Measurements from ENCODE around the gene PCNX2.
"Not testable (repeated sequence)": the region's sequence is repeated elsewhere in the genome, so short reads cannot be mapped to it uniquely, and the experiment has no call there.

Gene PCNX2

GRCh38 chr1:233040494-233040893, 255.0 kb downstream of the PCNX2 start:
- DNase-seq = no peak

GRCh38 chr1:233038581-233038980, 256.9 kb downstream of the PCNX2 start:
- no peak for DNase-seq

- DNase-seq = no peak
These were observed 257.7 kb downstream of the PCNX2 start for GRCh38 chr1:233037843-233038242.

DNA sequence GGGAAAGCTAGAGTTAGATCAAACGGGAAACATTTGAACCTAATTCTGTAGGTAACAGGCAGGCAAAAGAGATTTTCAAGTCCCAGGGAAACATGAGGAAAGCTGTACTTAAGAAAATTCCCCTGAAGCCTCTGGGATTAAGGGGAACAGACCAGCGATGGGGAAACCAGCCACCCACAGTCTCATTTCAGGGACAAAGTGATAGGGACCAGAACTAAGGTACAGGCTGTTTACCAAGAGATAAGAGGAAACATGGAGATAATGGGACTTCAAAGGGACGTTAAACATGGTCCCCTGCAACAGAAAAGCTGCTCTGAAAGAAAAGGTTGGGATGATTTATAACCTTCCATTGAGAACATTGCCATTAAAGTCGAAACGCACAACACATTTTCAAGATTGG, 260.7 kb downstream of the PCNX2 start:
- DNase-seq = no peak

DNA sequence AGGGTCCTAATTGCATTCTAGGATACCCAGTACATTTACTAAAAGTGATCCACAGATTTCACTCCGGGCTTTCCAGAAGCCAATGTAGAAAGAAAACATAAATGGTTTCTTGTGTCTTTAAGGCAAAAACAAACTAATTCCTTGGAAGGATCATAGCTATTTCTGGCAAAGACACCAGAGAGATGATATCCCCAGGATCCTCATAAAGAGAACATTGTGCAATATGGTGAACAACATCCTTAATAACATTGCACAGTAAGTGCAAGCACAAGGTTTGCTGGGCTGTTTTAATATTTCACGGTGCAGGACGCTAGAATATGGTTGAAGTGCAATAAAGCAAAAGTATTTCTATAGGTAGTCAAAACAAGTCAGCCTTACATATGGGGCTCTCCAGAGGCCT, 262.2 kb downstream of the PCNX2 start:
- no peak for DNase-seq

DNA sequence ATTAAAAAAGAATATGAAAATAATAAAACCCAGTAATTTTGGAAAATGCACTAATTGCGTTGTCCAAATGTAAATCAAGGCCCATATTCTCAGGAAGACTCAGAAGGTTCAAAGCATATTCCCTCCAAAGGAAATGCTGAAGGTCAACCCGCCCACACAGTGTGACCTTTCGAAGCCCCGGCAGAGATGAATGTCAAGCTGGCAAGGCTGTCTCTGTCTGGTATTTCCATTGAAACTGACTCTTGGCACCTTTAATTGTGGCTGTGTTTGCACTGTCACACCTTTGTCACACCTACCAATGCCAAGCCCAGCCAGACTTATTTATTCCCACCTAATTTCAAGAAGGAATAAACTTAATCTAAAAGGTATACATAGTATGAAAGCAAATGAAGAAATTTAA, 262.6 kb downstream of the PCNX2 start:
- no peak for DNase-seq

DNA sequence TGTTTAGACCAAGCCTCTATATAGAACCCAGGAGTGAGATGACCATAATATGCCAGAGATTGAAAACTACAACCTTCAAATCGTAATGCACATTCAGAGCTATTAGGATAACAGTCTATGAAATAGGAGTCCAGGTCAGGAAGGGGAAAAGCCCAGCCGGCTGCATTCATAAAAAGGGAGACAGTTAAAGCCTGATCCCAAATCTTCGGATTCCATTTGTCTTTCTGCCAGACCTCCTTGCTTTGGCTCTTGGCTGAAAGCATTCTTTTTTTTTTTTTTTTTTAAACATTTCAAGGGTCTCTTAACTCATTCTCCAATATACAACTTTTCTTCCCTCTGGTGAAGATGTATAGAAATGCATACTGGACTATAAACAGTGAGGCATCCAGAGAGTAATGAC, 264.0 kb downstream of the PCNX2 start:
- DNase-seq = no peak

DNA sequence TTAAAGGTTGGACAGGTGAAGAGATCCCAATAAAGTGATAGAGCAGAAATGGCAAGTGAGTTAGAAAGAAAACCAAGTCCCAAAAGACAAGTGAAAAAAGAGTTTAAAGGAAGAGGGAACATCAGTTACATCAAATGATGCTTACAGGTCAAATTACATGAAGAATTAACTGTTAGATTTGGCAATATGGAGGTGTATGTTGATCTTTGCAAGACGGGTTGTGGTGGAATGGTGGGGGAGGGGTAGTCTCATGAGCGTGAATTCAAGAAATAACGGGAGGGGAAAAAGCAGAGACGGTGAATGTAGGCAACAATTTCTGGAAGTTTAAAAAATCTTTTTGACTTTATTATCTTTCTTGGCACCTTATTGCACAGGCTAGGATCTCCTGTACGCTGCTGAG, 268.5 kb downstream of the PCNX2 start:
- no peak for DNase-seq

DNA sequence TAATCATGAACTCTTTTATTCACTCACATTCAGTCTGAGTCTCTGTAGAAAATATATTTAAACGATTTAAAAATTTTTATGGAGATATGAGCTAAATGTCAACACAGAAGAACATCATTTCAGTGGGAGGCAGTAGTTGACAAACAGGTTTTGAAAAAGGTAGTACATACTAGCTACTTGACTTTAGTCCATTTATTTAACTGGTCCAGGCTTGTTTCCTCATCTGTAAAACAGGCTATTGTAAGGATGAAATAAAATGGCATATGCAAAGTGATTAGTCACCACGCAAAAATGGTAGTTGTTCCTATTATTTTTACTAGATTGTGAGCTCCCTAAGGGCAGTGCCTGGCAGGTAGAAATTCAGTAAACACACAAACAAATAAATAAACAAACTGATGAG, 270.0 kb downstream of the PCNX2 start:
- no peak for DNase-seq

DNA sequence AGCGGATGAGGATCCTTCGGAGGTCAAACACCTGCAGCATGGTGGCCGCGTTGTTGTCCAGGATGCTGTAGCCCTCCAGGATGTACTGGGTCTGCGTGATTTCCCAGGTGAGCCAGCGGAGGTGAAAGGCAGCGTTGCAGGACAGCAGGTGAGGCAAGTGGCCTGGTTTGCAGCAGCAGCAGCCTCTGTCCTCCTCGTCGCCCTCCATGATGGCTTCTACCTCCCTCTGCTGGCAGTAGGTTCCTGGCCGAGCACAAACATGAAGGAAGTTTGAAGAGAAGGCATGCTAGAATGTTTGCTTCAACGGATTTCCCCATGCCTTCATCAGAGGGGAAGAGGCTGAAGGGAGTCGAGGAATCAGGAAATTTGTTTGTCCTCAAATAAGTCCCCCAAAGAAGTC, 270.4 kb downstream of the PCNX2 start:
- peak; percentile 48 for DNase-seq

GRCh38 chr1:233024199-233024598, 271.3 kb downstream of the PCNX2 start:
- DNase-seq = no peak

DNA sequence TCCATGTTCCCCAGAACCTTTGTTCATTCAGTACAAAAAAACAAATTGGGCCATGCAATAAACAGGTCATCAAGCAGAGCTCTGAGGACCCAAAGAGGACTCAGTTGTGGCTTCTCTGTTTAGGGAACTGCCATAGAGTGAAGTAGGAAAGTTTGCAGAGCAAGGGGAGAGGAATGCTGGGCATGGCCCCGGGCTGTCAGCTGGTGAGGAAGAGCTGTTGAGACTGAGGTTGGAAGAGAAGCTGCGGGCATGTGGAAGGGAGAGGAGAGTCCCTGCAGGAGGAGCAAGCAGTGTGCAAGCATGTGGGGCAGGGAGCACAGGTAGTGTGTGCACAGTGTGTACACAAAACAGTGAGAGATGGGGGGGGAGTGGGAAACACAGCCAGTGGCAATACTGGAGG, 273.3 kb downstream of the PCNX2 start:
- no peak for DNase-seq

GRCh38 chr1:233020426-233020825, 275.1 kb downstream of the PCNX2 start:
- peak; percentile 19 for DNase-seq

DNA sequence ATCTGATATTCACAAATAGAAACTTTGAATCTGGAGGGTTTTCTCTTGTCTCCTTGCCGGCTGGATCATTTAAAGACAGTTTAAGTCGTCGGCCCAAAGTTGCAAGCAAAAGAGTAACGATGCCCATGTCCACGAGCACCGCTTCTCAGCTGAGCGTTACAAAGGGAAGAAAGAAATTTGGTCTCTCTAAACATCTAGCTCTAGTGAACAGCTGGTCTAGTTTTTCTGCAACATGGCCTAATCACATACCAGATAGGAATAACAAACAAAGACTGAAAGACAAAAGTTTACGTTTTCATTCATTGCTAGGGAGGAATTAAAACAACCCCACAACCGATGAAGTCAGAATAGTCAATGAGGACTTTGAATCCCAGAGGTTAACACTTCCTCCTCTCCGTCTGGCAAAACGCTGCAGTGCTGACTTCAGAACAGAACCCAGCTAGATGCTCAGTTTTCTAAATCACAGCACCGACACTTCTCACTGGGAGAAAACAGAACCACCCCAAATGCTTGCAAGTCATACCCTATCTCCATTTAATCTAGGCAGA, 275.7 kb downstream of the PCNX2 start:
- no peak for DNase-seq

GRCh38 chr1:233019083-233019482, 276.4 kb downstream of the PCNX2 start:
- DNase-seq = no peak

GRCh38 chr1:233016798-233017197, 278.7 kb downstream of the PCNX2 start:
- DNase-seq = no peak

DNA sequence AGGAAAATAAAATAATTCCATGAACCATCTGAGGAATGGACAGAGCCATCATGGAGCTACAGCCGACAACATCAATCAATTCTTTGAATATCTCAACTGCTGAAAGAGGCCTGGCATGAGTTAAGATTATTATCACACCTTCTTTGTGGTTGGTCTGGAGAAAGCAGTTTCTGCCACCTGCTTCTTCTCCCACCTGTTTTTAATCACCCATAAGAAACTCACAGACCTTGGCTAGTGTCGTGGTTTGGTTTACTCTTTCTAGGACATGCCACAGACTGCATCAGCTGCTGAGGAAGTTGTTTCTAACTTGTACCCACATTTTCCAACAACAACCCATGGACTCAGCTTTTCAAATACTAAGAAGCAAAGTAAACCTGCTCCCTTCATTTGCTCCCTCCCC, 279.6 kb downstream of the PCNX2 start:
- DNase-seq = no peak

GRCh38 chr1:233012021-233012420, 283.5 kb downstream of the PCNX2 start:
- DNase-seq = no peak

DNA sequence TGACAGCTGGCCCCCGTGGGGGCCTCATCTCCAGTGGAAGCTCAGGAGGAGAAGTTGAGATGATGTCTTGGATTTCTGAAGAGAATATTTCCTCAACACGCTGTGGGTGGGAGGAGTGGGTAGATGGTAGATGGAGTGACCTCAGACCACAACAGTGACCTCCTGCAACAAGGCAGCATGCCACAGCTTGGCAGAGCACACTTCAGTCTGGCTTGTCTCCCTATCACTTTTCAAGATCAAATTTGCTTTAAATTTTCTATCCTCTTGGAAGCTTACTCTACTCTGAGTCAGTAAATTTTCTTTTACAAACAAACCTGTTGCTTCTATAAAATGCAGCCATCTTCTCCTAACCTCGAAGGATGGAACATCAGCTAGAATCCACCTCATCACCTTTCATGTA, 285.4 kb downstream of the PCNX2 start:
- DNase-seq = no peak

DNA sequence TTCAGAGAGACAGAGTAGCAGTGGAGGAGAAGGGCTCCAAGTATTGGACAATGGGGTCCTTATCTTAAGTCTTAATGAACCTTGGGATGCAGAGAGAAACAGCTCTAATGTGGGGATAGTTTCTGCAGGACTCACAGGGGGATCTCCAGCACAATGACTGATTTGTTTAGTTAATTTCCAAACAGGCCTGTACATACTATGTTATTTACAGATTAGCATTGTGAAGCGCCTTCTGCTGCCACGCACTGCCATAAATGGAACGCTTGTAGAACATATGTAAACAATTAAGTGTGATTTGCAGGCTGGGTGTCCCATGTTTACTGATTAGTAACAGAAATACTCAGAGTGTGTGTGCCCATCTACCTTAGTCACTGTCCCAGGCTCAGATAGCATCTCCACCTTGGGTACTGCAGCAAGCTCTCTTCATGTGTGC, 289.0 kb downstream of the PCNX2 start:
- DNase-seq = no peak

DNA sequence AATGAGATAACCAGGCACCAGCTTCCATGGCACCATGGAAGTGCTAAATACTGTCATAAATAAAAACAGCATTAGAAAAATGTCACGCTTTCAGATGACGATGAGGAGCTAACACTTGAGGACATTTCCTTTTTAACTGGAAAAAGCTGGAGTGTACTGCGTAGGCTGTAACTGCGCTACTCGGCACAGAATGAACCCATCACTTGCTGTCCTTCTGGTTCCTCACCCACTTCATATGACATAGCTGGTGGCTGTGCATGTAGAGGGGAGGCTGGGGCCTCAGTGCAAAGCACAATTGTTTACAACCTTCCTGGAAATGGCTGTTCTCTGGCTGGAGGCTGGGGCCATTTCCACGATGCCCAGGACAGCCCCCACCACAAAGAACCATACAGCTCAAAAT, 289.4 kb downstream of the PCNX2 start:
- no peak for DNase-seq

DNA sequence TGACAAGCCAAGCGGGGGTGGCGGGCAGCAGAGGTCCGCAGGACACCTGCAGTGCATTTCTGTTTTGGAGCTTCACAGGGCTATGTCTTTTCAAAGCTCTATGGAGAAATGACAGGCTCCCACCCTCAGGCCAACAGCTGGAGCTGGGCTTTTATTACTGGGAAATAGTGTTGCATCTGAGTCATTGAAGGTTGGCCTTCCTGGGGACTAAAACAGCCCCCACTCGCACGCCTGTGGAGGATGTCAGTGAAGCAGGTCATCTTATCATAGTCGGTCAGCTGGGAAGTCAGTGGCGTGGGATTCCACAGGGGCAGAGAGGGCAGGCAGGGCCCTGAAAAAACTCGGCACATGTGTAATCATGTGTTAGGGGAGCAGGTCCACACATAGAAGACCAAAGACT, 289.8 kb downstream of the PCNX2 start:
- DNase-seq = no peak

DNA sequence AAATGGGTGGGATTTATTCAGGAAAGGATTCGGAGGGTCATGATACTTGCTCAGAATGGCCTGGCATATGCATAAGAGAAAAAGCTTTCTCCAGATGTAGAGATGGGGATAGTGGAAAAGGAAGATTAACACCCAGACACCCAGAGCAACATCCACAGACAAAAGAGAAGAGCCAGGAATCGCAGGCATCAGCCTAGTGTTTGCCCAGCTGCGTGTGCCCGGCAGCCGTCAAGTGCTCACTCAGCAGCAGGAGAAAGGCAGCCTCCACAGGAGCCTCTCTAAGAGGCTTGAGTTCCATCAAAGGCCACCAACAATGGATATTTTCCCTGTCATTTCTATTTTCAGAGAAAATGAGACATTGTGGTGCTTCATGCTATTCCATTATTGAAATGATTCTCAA, 290.4 kb downstream of the PCNX2 start:
- DNase-seq = no peak

DNA sequence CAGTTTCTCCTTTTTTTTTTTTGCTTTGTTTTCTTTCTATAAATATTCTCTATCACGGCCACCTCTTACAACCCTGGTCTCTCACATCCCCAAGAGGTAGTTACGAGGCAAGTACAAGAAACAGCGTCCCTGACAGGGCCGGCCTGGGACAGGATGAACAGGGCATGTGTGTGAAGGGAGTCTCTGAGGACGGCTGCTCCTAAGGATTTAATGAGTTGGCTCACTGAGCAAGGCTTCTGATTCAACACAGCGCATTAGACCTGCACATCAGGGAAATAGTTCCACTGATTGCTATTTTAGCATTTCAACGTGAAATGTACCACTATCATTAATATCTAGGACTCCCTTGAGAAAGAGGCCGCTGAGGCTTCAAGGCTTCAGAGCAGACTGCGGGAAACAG, 291.1 kb downstream of the PCNX2 start:
- no peak for DNase-seq

DNA sequence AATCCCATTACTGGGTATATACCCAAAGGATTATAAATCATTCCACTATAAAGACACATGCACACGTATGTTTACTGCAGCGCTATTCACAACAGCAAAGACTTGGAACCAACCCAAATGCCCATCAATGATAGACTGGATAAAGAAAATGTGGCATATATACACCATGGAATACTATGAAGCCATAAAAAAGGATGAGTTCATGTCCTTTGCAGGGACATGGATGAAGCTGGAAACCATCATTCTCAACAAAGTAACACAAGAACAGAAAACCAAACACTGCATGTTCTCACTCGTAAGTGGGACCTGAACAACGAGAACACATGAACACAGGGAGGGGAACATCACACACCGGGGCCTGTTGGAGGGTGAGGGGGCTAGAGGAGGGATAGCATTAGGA, 291.9 kb downstream of the PCNX2 start:
- DNase-seq = not testable (repeated sequence)

All from hematopoietic multipotent progenitor cell treated with erythropoietin and hydrocortisone succinate and interleukin-3 and kit ligand, for 6 days (in vitro differentiated cells).